HepG2 (cell line): ENCODE measurements around the gene MAML1. TPM values are rescaled to one million over a fixed set of nuclear protein-coding genes. Genes with fewer than 3 reads are reported as not detected.

Experiments used
- ATAC-seq: fragments of 200-7000 bp; cut with Tn5 transposase; 3 replicates; pipeline ENCODE4 v1.9.1; 2020; ENCODE audit warnings: mild to moderate bottlenecking, moderate library complexity
- BruUV-seq: library from RNA; stranded (reverse); fragments of 400-500 nt; replicated peaks from 2 replicates; lab custom pipeline; 2021; lab: Mats Ljungman, UMichigan
- CTCF ChIA-PET: fragments of 300-600 bp; formaldehyde crosslinking; extraction: SDS; loops from one replicate; lab custom pipeline; 2021; ENCODE audit warnings: low total read pairs, inconsistent platforms, low intra/inter-chr PET ratio; lab: Yijun Ruan, JAX
- POLR2A ChIA-PET: fragments of 350-600 bp; sonication (Branson Sonifier 250); formaldehyde crosslinking; loops from one replicate; lab custom pipeline; 2020; ENCODE audit warnings: antibody characterized with exemption, inconsistent platforms; lab: Yijun Ruan, JAX
- DNase-seq: peaks from one replicate; pipeline ENCODE4 v3.0.0-alpha.2; 2015; ENCODE audit warnings: low spot score
- FAIRE-seq: peaks from 3 replicates; lab custom pipeline; 2011; peaks lifted over from hg19 to GRCh38; lab: Jason Lieb, UNC
- H2AFZ ChIP-seq: one replicate; pipeline ENCODE4 v1.6.1; 2011; ENCODE audit warnings: low read length, inconsistent platforms
- H3K27ac ChIP-seq: fragments of 300-600 bp; 3 replicates; pipeline ENCODE4 v1.8.0; 2011; ENCODE audit warnings: mixed run types, mild to moderate bottlenecking, mixed read lengths, low read length, inconsistent platforms; ENCODE audit not compliant: insufficient read depth; ENCODE audit errors: extremely low read length
- H3K27me3 ChIP-seq, 2 experiments: fragments of 200-600 bp in 1 of 2; 2 replicates in 1 of 2; 3 replicates in 1 of 2; pipeline versions ENCODE4 v1.6.0 to v1.8.0; 2011; ENCODE audit warnings: low read length in 2 of 2, mild to moderate bottlenecking in 2 of 2, moderate library complexity in 2 of 2, inconsistent platforms in 1 of 2; ENCODE audit not compliant: insufficient read depth in 2 of 2, control insufficient read depth in 1 of 2
- H3K36me3 ChIP-seq, 2 experiments: fragments of 200-600 bp in 1 of 2; replicated peaks in 1 of 2; 2 replicates in 1 of 2; 3 replicates in 1 of 2; pipeline versions ENCODE4 v1.5.1 to v1.8.0; 2011; ENCODE audit warnings: low read length in 2 of 2, inconsistent platforms in 1 of 2; ENCODE audit not compliant: insufficient read depth in 2 of 2, control insufficient read depth in 1 of 2
- H3K4me1 ChIP-seq: 2 replicates; pipeline ENCODE4 v1.5.1; 2012; ENCODE audit warnings: low read length, inconsistent platforms; ENCODE audit not compliant: insufficient read depth
- H3K4me2 ChIP-seq: 2 replicates; pipeline ENCODE4 v1.6.0; 2011; ENCODE audit warnings: low read depth, low read length, inconsistent platforms
- H3K4me3 ChIP-seq, 3 experiments: fragments of 200-600 bp in 1 of 3; sonication (generic), shearing (Covaris generic) in 1 of 3; replicated peaks in 1 of 3; 2 replicates each; pipeline ENCODE4 v1.5.1; 2011 to 2016; ENCODE audit warnings: low read length in 3 of 3, inconsistent platforms in 2 of 3, low read depth in 2 of 3, mild to moderate bottlenecking in 2 of 3, control low read depth in 1 of 3, mixed read lengths in 1 of 3; ENCODE audit not compliant: insufficient read depth in 1 of 3
- H3K79me2 ChIP-seq: one replicate; pipeline ENCODE4 v1.6.1; 2011; ENCODE audit warnings: low read length, inconsistent platforms; ENCODE audit not compliant: insufficient read depth
- H3K9ac ChIP-seq: 2 replicates; pipeline ENCODE4 v1.6.0; 2011; ENCODE audit warnings: mild to moderate bottlenecking, low read depth, low read length, inconsistent platforms; ENCODE audit not compliant: insufficient read depth
- H3K9me3 ChIP-seq: 2 replicates; pipeline ENCODE4 v1.5.1; 2012; ENCODE audit warnings: mild to moderate bottlenecking, low read length
- H4K20me1 ChIP-seq: 2 replicates; pipeline ENCODE4 v1.6.0; 2011; ENCODE audit warnings: inconsistent platforms, mild to moderate bottlenecking, low read length, moderate library complexity; ENCODE audit not compliant: insufficient read depth
- BORCS8-MEF2B ChIP-seq: sonication (generic); formaldehyde crosslinking; IDR thresholded peaks from 2 replicates; pipeline ENCODE4 v1.8.0; 2022; ENCODE audit warnings: mild to moderate bottlenecking, missing genetic modification reagents
- NCOA1 ChIP-seq: sonication (generic); formaldehyde crosslinking; IDR thresholded peaks from 2 replicates; pipeline ENCODE4 v1.9.0; 2021; ENCODE audit warnings: missing genetic modification reagents
- POLR2A ChIP-seq, 2 experiments: IDR thresholded peaks; 2 replicates each; pipeline ENCODE4 v1.6.1; 2011; ENCODE audit warnings: low read depth in 2 of 2, low read length in 2 of 2, mild to moderate bottlenecking in 1 of 2, moderate library complexity in 1 of 2; ENCODE audit not compliant: insufficient read depth in 1 of 2
- POLR2G ChIP-seq: fragments of 200-400 bp; formaldehyde crosslinking; IDR thresholded peaks from 2 replicates; pipeline ENCODE4 v1.6.1; 2018; ENCODE audit warnings: mild to moderate bottlenecking, low read depth, low read length, moderate library complexity
- RBM22 ChIP-seq: fragments of 200-400 bp; formaldehyde crosslinking; optimal IDR thresholded peaks from 2 replicates; pipeline ENCODE3; 2017; ENCODE audit warnings: mild to moderate bottlenecking, low read length, moderate library complexity
- WGBS: methylation state at CpG from one replicate; pipeline ENCODE4 v1.1.6; 2017; ENCODE audit warnings: low lambda C conversion rate; 5-methylcytosine and 5-hydroxymethylcytosine counted together
- in situ Hi-C: cut with HindIII; loops from 2 replicates; pipeline ENCODE4 v1.10.0; 2017; ENCODE audit warnings: low pct_unique_long_range_greater_than_20kb; ENCODE audit not compliant: extremely low pct_ligation_motif_present
- intact Hi-C: fragments of 100-400 bp; cut with micrococcal nuclease; formaldehyde crosslinking; loops from one replicate; pipeline ENCODE4 v1.10.0; 2022; ENCODE audit not compliant: unreplicated experiment
- polyA plus RNA-seq, 8 experiments: library from polyadenylated mRNA; depleted of rRNA in 3 of 8; stranded (reverse) in 7 of 8; unstranded in 1 of 8; fragments of >200 nt; fragmentation: Illumina TruSeq in 4 of 8; extraction: Trizol in 4 of 8; gene quantifications; 2 replicates each; pipeline versions ENCODE4 v1.2.1 to v1.2.3, GENCODE V29; 2011 to 2016; ENCODE audit warnings: low read depth in 4 of 8, missing spikeins in 1 of 8, mixed read lengths in 1 of 8; ENCODE audit not compliant: insufficient read depth in 1 of 8
- total RNA-seq, 5 experiments: library from RNA; depleted of rRNA; stranded (reverse); fragments of >200 nt; fragmentation: Illumina TruSeq; extraction: Trizol; gene quantifications; 2 replicates each; pipeline ENCODE4 v1.2.3, GENCODE V29; 2016; ENCODE audit warnings: low read depth in 1 of 5

Gene MAML1
- total and polyA plus RNA-seq, 2 of the 13 experiments (the other 11 are each of a cell fraction or from before 2014, with no cell fraction given), result 10.0 to 10.8 TPM

DNA sequence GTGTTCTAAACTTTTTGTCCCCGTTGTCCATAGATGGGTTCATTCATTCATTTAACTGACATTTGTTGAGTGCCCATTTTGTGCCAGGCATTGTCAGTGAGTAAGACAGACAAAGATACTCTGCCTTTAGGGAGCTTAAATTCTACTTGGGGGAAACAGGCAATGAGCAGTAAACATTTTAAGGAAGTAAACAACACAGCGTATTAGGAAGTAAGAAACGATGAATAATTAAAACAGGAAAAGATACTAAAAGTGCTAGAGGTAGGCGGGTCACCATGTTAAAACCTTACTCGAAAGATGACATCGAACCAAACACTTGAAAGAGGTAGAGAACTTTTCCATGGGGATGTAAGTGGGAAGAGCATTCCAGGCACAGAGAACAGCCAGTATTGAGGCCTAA lies 5.5 kb upstream of the MAML1 start:
- H3K27me3 ChIP-seq, result no peaks in the 10 kb centered on the region
- peaks cover 21 to 70% of the 10 kb centered on the region in 2 experiments for H3K36me3 ChIP-seq
- no peak overlapping the region for H3K27ac ChIP-seq
- POLR2A ChIA-PET, result no interaction called here
- no peak overlapping the region for H3K9ac ChIP-seq
- WGBS, result 98% methylated on average over 6 of the region's 6 CpGs
- TF ChIP-seq NCOA1 (no peak), RBM22 (peak; percentile 84)
- H4K20me1 ChIP-seq, result no peaks in the 10 kb centered on the region; the same call in 1 of the 2 replicates
- intact Hi-C loops, result no loop called here
- no peak for FAIRE-seq
- no peak overlapping the region for H3K4me2 ChIP-seq
- no TSS peak for BruUV-seq
- no peak overlapping the region for H3K4me3 ChIP-seq
- H3K4me1 ChIP-seq, result peaks cover 27% of the 10 kb centered on the region
- peaks cover 2% of the 10 kb centered on the region for H3K79me2 ChIP-seq
- no peaks in the 10 kb centered on the region for H3K9me3 ChIP-seq
- ATAC-seq, result no peak
- CTCF ChIA-PET, result no interaction called here
- in situ Hi-C loops, result no loop called here
- DNase-seq, result no peak
- H2AFZ ChIP-seq, result no peak overlapping the region

DNA sequence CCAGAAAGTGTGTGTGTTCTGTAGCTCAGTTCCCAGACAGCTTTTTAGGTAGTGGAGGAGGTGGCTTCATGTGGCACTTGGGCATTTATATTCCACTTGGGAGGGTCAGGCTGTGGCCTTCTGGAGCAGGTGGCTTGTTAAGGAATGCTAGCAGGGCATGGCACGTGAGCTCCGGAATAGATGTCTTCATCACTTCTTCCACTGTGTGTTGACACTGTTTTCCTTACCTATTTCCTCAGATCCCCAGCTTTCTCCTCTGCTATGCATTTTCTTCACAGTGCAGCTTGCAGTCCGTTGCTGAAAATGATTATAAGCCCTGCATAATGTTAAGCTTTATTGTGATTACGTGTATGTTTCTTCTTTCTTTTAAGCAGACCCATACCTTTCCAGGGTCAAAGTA lies 3.3 kb upstream of the MAML1 start:
- peaks cover 28% of the 10 kb centered on the region for H3K4me1 ChIP-seq
- H3K36me3 ChIP-seq, result peaks cover 14 to 48% of the 10 kb centered on the region in 2 experiments
- H3K27ac ChIP-seq, result no peak overlapping the region
- peaks cover 9% of the 10 kb centered on the region for H4K20me1 ChIP-seq
- no peak for ATAC-seq
- no peak overlapping the region for H3K9ac ChIP-seq
- ChIA-PET CTCF (no interaction called here), POLR2A (interaction anchor here (1.3 kb wide), 1 partner anchor 106 kb away, joined by 4 read pairs; the partner anchor contains the start of gene HNRNPH1)
- in situ Hi-C loops, result no loop called here
- FAIRE-seq, result no peak
- no peak for DNase-seq
- H3K27me3 ChIP-seq, result no peaks in the 10 kb centered on the region
- H3K4me3 ChIP-seq, result no peak overlapping the region
- no peak overlapping the region for H2AFZ ChIP-seq
- 98% methylated on average over 4 of the region's 4 CpGs for WGBS
- intact Hi-C loops, result no loop called here
- no peaks in the 10 kb centered on the region for H3K9me3 ChIP-seq
- TF ChIP-seq POLR2G, result peak; percentile 33; the same call in 1 of the 2 replicates
- peak in 1 of 2 experiments; percentile 28; a peak in 1 of 4 replicates for TF ChIP-seq POLR2A (IDR thresholded peaks at IDR 0.05; ENCODE audit: insufficient read depth in 1 of 2, low read depth in 2 of 2, low read length in 2 of 2)
- TF ChIP-seq RBM22, result peak; percentile 82
- no peak for TF ChIP-seq BORCS8-MEF2B (CRISPR knock-in tag)
- no peak overlapping the region for H3K4me2 ChIP-seq
- no TSS peak for BruUV-seq
- H3K79me2 ChIP-seq, result peaks cover 14% of the 10 kb centered on the region
